HG02571 (cell line): ENCODE data around the gene BCL2L1.
"Not testable (repeated sequence)": the region's sequence is repeated elsewhere in the genome, so short reads cannot be mapped to it uniquely, and the experiment has no call there.

Experiments
- ATAC-seq: cut with Tn5 transposase; IDR thresholded peaks from one replicate; pipeline ENCODE4 v1.9.1; 2021; ENCODE audit warnings: mild to moderate bottlenecking, moderate library complexity; ENCODE audit not compliant: unreplicated experiment

BCL2L1 gene

GRCh38 chr20:31661625-31662371 lies 60.9 kb downstream of the BCL2L1 start:
- peak; percentile 62 for ATAC-seq

- ATAC-seq: no peak
Observed at GRCh38 chr20:31654534-31654933, 68.1 kb downstream of the BCL2L1 start.

DNA sequence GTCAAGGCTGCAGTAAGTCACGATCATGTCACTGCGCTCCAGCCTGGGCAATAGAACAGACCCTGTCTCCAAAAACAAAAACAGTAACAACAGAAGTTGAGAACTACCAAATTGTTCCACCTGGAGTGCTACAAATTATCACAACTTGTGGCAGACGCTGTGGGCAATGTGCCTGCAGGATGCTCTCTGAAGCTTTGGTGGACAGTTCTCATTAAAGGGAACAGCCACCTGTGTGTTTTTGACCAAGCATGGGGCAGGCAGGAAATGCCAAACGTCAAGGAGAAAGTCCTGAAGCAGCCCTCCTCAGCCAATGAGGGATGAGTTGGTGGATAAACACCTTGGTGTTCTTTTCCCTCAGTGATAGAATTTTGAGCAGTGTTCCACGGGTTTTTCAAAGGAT lies 69.1 kb downstream of the BCL2L1 start:
- ATAC-seq: no peak

GRCh38 chr20:31652917-31653396 lies 69.7 kb downstream of the BCL2L1 start:
- no peak for ATAC-seq

GRCh38 chr20:31648104-31648503 lies 74.6 kb downstream of the BCL2L1 start:
- ATAC-seq: not testable (repeated sequence)

- ATAC-seq: no peak
Observed at GRCh38 chr20:31644701-31645100, 78.0 kb downstream of the BCL2L1 start.

DNA sequence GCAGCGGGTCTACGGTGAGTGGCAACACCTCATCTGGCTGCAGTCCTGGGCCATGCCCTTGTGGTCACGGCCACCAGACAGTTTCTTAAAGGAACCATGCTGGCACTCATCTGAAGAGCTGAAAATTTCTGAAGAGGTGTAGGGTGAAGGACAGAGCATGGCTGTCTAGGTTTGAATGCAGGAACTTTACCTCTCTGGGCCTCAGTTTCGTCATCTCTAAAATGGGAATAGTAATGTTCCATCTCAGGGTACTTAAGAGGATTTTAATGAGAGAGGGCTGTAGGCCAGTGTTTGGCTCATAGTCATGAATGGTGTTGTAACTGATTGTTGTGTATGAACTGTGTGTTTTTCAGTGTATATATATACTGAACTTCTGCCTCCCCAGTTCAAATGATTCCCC lies 79.1 kb downstream of the BCL2L1 start:
- no peak for ATAC-seq

GRCh38 chr20:31642837-31643236 lies 79.8 kb downstream of the BCL2L1 start:
- ATAC-seq: no peak

GRCh38 chr20:31641391-31641790 lies 81.3 kb downstream of the BCL2L1 start:
- no peak for ATAC-seq

DNA sequence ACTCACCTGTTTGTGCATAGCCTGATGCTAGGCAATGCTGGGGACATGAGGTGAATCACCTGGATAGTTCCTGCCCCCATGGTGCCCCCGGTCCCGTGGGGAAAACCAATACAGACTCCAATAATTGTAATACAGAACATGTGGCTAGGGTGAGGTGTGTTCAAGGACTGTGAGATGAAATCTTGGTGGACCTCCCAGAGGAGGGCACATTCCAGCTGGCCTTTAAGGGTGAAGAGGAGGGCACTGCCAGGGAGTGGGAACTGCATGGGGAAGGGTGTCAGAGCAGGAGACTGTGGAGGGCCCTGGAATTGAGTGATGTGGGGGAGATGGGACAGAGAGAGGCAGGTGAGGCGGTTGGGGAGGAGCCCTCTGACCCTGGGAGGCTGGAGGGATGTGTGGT lies 82.4 kb downstream of the BCL2L1 start:
- ATAC-seq: no peak

GRCh38 chr20:31638816-31639215 lies 83.9 kb downstream of the BCL2L1 start:
- no peak for ATAC-seq

DNA sequence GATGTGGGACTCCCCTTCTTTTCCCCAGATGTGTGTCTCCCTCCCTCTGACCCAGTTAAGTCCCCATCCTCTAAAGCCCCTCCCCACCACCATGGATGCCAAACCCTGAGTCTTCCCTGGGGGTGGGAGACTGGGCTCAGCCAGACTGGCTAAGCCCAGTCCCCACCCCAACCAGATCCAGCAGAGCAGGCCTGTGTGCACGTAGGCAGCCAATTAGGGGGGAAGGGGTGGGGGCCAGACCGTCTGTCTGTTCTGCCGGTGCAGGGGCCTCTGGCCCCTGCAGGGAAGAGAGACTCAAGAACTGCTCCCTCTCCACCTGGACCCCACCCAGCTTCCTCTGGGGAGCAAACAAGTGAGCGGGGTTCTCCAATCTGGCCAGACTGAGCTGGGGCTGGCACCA lies 84.4 kb downstream of the BCL2L1 start:
- ATAC-seq: no peak

DNA sequence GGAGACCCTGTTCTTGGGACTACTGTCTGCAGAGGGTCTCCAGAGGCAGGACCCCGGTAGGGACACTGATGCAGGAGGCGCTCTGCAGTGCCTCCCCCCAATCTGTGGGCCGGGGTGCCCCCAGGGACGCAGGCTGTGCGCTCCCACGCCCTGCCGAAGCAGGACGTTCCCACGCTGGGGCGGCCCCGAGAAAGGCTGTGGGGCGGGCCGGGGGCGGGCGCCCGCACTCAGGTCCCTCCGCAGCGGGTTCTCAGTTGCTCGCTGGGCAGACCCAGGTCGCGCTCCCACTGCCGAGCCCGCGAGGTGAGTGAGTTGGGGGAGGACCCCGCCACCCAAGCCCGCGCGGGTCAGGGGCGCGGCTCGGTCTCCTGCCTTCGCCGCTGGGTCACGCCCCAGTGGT lies 85.0 kb downstream of the BCL2L1 start, which contains the start of gene COX4I2:
Gene COX4I2 (plus strand): TSS at position 253 of the 400 bp plus-strand sequence. CDS start 1,106 bp downstream, outside the sequence.
- ATAC-seq: no peak

- ATAC-seq: no peak
Observed at GRCh38 chr20:31633339-31633914, 89.2 kb downstream of the BCL2L1 start.

DNA sequence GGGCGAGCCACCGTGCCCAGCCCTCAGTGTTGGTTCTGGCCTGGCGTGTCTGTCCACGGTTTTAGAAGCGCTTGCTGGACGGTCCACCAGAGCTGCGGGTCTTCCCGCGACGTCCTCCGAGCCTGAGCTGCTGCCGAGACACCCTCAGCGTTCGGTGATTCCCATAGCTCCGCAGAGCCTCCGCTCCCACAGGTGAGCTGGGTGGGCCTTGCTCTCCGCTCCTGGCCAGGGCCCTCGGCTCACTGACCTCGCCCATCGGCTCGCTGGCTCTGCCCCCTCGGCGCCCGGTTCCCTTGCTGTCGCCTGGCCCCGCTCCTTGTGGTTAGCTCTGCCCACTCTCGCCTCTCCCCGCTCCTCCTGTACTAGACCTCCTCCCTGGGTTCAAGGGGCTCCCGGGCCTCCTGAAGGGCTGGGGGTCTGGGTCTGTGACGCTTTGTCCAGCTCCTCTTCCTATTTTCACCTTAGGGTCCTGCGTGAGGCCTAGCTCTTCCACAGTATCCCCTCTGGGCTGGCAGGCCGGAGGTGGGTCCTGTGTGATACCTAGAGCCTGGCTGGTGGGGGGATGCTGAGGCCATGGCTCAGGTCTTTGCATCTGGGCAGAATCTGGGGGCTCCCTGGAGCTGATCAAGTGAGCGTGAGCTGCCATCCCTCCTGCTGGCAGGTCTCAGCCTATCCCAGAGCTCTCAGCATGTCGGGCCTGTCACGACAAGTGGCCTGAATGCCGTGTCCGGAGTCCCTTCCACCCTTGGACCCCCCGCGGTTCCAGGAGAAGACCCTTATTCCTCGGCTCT lies 89.9 kb downstream of the BCL2L1 start:
- ATAC-seq: no peak

GRCh38 chr20:31630187-31630790 lies 92.4 kb downstream of the BCL2L1 start:
- ATAC-seq: no peak

- ATAC-seq: not testable (repeated sequence)
Observed at GRCh38 chr20:31628057-31628456, 94.6 kb downstream of the BCL2L1 start.

DNA sequence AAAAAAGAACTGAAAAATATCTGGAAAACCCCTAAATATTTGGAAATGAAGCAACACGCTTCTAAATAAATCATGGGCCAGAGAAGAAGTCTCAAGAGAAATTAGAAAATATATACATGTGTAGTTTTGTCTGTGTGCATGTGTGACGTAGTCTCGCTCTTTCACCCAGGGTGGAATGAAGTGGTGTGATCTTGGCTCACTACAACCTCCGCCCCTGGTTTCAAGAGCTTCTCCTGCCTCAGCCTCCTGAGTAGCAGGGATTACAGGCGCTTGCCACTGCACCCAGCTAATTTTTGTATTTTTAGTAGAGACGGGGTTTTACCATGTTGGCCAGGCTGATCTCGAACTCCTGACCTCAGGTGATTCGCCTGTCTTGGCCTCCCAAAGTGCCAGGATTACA lies 96.1 kb downstream of the BCL2L1 start:
- ATAC-seq: not testable (repeated sequence)

DNA sequence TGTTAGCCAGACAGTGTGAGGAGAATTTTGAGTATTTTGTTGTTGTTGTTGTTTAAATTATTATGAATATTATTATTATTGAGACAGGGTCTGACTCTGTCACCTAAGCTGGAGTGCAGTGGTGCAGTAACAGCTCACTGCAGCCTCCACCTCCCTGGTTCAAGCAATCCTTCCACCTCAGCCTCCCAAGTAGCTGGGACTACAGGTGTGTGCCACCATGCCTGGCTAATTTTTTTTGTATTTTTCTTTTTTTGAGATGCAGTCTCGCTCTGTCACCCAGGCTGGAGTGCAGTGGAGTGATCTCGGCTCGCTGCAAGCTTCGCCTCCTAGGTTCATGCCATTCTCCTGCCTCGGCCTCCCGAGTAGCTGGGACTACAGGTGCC lies 99.6 kb downstream of the BCL2L1 start:
- ATAC-seq: not testable (repeated sequence)

DNA sequence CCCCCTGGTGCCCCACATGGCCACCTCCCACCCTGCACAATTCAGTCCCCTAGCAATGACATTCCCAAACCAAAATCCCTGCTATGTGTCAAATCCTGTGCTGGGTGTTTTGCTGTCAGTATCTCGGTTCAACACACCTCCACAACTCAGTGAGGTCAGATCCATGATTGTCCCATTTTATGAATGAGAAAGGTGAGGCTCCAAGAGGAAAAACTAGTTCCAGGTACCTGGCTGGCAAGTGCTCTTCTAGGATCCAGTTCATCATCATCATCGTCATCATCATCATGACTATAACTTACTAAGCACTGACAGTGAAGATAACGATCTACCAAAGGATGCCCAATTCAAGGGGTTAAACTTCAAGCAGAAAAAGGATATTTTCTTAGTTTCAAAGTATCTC lies 102.4 kb downstream of the BCL2L1 start:
- no peak for ATAC-seq

- no peak for ATAC-seq
Observed at GRCh38 chr20:31617432-31618104, 105.1 kb downstream of the BCL2L1 start.
